ENCODE measurements around the gene MFSD6.
"Not testable (repeated sequence)": the region's sequence is repeated elsewhere in the genome, so short reads cannot be mapped to it uniquely, and the experiment has no call there.

MFSD6 gene

DNA sequence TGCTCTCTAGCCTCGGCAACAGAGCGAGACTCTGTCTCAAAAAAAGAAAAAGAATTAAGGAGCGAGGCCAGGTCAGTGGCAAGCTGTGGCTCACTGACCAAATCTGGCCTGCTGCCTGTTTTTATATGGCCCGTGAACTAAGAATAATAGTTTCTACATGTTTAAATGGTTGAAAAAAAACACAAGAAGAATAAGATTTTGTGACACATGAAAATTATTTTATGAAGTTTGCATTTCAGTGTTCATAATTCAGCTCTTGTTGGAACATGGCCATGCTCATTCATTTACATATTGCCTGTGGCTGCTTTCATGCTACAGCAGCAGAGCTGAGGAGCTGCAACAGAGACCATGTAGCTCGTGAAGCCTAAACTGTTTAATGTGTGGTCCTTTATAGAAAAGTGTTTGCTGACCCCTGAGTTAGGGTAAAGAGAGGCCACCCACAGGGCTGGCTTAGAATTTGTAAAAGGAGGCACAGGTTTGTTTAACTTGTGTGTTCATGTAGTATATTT lies 59.5 kb downstream of the MFSD6 start:
- DNase-seq: no peak

DNA sequence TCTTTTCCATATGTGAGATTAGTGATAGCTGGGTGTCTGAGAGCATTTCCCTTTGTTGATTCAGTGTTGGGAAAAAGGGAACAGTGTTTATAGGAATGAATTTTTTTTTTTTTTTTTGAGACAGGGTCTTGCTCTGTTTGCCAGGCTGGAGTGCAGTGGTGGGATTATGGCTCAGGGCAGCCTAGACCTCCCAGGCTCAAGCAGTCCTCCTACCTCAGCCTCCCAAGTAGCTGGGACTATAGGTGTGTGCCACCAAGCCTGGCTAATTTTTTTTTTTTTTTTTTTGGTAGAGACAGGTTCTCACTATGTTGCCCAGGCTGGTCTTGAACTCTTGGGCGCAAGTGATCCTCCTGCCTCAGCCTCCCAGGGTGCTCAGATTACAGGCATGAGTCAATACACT lies 60.2 kb downstream of the MFSD6 start:
- DNase-seq: not testable (repeated sequence)

DNA sequence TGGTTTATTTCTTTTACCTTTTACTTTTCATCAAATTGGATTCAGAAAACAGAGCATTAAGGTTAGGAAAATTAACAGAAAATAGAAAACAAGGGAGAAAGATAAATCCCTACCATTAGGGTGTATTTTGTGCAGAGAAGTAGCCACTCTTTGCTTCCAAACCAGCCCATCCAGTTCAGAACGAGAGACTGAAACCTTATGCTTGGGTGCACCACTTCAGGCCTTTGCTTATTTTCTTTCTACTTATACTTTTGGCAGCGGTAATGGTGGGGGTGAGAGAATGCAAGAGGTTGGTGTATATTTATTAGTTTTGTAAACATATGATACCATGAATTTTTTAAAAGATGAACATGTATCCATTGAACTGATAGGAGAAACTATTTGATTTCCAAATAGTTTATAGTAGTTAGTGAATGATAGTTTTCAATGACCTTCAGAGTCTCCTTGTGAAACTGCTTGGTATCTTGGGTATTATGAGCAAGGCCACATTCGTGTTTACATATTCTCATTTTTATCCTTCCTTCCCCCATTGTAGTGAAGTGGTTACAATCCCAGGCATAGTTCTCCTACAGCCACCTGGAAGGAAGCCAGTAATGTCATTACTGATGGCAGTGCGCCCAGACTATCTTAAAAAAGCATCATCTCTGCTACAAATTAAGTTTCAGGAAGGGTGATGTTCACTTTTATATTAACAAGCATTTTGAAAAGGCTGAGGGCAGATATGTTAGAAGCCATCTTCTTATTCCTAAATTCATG lies 60.8 kb downstream of the MFSD6 start:
- DNase-seq: peak in 1 of 2 experiments; percentile 76

DNA sequence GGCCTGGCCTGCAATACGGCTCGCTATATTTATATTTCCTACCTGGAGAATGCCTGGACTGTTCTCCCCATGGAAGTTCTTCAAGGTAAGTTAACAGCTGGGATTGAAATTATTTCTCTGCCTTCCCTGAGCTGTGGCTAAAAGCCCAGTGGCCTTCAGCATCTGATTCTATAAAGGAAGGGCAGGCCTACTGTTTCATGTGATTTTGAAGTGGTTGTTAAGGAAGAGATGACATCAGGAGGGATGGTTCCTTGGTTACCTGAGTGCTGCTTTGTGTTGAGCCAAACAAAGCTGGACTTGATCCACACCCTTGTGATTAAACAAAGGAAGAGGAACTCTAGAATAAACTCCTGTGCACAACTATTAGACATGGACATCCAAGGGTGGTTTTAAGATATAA lies 61.6 kb downstream of the MFSD6 start:
- peak in 1 of 2 experiments; percentile 55 for DNase-seq

DNA sequence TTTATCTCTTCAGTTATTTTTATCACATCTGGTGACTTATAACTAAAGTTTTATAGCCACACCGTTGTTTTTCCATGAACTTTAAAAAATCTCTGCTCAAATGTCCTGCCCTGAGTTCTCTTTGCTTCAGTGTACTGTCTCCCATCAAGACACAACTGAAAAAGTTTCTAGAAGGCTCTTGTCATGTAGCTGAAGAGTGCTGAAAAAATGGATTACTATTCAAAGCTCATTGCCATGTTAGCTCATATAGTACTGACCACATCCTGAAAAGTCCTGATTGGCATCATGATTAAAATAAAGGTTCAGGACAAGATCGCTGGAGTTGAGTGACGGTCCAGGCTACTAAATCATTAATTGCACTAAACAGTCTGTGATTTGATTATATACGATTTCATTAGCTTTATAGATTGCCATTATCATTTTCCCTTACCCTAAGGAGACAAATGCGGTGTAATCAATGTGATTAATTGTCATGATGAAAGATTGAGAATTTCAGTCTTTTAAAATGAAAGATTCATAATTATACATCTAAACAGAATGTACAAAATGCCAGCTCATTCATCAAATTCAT lies 62.2 kb downstream of the MFSD6 start:
- DNase-seq: no peak

DNA sequence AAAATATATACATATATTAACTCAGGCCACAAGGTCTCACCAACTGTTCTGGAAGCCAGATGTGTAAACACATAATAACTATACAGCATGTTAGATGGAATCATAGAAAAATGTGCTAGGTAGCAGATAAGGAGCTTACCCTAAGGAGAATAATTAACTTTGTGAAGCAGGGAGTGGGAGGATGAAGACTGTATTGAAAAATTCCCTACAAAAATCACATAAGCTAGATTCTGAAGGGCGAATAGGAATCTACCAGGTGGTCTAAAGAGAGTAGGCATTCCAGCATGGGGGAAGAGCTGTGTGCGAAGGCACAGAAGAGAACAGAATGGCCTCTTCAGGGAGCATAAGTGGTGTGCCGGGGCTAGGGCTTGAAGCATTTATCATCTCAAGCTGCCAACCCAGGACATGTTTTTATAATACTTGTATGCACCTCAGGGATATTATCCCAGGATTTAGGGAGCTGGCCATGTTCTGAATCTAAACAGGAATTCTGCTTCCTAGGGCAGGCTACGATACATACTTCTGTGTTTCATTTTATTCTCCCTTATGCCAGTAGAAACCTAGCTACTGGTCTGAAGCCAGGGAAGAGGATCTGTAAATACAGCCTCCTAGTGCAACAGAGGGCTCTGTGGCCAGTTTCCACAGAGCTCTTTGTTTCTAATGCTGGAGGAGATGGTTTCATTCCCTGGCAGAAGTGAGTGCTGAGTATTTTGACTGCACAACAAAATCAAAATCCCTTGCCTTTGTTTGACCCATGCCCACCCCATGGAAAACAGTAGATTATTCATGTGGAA lies 69.7 kb downstream of the MFSD6 start:
- DNase-seq: no peak

DNA sequence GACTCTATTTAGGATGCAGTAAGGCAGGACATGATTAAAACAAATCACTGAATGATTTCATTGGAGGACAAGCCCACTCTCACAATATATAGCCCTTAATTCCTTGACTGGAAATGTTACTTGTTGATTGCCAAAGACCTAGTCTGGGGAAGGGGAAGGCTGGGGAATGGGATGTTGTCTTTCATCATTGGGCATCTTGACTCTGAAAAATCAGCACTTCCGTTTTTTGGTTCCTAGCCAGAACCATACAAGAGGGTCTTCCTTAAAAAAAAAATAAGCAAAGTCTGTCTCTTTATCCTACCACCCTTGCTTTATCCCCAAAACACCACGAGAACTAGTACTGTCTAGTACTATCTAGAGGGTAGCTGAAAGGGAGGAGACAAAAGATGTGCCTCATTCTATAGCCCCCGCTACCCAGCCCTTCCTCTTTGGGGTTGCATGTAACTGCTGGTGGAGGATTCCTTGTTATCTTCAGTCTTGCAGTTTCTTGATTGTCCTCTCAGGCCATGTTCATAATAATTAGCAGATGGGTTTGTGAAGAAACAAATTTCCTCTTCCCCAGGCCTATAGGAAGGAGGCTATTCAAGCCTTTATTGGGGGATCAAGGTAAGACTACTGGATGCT lies 70.5 kb downstream of the MFSD6 start:
- DNase-seq: no peak

DNA sequence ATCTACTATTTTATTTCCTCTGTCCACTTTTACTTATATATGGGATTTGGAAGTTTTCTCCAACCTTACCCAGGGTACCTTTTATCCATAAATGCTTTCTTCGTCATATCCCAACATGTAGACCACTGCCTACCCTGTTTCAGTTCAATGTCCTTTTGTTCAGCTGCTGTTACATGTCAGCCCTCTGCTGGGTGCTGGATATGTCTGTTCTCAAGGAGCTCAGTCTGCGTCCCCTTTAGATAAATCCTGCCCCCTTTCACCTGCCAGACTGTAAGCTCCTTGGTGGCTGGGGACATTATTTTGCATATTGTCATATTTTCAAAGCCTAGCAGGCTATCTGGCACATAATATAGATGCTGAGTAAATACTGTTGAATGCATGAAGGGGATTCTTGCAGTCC lies 73.2 kb downstream of the MFSD6 start:
- no peak for DNase-seq

DNA sequence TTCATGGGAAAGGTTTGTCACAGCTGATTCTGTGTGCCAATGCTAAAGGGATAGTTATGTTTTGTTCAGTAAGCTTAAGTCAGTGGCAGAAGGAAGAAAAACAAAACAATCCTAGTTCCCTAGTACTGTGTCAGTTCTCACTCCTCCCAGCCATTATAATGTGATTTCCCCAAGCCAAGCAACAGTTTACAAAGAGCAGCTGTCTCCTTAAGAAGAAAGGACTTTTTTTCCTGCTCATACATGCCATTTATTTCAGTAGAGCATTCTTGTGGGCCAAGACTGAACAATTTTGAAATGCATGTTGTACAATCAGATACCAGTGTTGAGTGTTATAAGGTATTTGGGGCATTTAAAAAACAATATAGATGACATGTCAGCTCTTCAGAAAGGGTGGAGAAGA lies 74.3 kb downstream of the MFSD6 start:
- DNase-seq: no peak

DNA sequence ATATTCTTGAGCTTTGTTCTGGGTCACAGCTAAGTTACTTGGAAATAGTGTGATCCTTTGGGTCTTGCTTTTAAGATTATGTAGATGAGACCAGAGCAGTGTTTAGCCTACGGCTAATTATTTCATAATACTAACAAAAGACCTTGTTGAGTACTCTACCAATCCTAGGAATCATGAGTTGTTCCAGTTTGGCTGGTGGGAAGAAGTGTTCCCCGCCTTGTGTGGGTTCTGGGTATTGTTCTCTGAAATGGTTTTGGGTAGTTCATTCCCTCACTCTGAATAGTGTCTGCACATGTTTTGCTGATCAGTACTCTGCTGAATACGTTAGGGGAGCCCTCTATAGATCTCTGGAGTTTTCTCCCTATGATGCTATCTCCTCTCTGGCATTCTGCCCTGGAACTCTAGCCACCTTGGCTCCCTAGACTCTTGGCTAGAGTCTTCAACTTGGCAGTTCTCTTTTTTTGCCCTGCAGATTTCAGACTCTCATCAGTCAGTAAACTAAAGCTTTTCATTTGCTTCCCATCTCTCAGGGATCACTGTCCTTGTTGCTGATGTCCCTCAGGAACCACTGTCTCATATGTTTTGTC lies 78.0 kb downstream of the MFSD6 start:
- DNase-seq: no peak

DNA sequence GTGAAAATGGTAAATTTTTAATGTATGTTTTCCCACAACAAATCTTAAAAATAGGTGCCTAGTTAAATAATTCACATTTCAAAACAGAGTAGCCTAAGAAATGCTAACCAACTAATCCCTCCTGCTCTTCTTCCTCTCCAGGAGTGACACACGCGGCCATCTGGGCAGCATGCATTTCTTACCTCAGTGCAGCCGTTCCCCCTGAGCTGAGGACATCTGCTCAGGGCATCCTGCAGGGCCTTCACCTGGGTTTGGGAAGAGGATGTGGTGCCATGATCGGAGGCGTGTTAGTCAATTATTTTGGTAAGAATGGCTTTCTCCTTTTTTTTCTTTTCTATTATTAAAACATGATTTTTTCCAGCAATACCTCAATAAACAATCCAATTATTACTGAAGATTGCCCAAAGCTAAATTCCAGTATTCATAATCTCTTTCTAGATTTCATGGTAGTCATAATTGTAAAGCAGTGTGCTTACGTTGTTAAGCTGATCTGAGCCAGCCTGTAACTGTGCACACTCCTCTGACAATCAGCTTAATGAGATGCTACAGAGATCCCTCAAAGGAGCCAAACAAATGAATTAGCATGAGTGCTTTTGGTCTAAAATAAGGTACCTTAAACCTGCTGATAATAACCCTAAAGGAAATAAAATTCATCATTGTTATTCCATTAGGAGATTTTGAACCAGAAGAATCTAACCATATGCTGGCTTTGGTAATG lies 80.5 kb downstream of the MFSD6 start:
- DNase-seq: no peak

DNA sequence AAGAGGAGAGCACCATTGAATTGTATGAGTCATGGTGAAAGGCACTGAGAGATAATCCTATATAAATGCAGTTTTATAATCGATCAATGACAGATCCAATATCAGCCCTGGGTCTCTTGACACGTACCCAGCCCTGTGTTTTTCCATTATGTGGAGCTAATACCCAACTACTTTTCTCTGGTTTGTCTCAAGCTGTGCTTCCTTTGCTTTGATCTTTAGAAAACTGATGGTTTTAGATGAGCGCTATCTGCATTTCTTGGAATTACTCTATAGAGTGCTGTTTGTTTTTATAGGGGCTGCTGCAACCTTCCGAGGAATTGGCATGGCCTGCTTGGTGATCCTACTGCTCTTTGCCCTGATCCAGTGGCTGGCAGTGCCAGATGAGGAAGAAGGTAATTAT lies 81.3 kb downstream of the MFSD6 start:
- DNase-seq: no peak

DNA sequence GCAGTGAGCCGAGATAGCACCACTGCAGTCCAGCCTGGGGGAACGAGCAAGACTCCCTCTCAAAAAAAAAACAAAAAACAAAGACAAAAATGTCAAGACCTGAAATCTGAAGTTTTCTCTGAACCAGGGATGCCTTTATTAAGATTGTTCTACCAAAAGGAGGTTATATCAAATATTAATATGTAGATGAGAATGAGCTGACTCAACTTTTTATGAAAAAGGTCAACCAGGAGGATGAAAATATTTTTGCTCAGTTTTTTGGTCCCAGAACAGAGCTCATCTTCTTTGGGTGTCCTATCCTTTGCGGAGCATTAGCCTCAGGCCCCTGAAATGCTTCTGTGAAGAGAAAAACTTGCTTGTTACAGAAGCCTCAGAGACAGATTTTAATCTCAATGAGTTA lies 82.3 kb downstream of the MFSD6 start:
- DNase-seq: no peak

DNA sequence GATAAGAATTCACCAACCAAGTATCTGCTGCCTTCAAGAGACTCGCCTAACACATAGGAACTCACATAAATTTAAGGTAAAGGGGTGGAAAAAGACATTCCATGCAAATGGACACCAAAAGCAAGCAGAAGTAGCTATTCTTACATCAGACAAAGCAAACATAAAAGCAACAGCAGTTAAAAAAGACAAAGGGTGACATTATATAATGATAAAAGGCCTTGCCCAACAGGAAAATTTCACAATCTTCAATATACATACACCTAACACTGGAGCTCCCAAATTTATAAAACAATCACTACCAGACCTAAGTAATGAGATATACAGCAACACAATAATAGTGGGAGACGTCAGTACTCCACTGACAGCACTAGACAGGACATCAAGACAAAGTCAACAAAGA lies 84.9 kb downstream of the MFSD6 start:
- DNase-seq: no peak

DNA sequence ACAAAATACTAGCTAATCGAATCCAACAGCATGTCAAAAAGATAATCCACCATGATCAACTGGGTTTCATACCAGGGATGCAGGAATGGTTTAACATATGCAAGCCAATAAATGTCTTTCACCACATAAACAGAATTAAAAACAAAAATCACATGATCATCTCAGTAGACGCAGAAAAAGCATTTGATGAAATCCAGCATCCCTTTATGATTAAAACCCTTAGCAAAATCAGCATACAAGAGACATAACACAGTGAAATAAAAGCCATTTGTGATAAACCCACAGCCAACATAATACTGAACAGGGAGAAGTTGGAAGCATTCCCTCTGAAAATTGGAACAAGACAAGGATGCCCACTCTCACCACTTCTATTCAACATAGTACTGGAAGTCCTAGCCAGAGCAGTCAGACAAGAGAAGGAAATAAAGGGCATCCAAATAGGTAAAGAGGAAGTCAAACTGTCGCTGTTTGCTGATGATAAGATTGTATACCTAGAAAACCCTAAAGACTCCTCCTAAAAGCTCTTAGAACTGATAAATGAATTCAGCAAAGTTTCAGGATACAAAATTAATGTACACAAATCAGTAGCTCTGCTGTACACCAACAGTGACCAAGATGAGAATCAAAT lies 86.6 kb downstream of the MFSD6 start:
- DNase-seq: not testable (repeated sequence)

DNA sequence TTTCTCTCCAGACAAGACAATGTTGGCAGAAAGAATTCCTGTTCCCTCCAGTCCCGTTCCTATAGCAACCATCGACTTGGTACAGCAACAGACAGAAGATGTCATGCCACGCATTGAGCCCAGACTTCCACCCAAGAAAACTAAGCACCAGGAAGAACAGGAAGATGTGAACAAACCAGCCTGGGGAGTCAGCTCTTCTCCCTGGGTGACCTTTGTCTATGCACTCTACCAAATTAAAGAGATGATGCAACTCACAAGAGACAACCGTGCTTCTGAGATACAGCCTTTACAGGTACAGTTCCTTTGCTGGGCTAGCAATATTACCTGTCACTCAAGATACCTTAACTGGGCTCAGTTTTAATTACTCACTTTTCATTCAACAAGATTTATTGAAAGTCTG lies 89.3 kb downstream of the MFSD6 start:
- no peak for DNase-seq

DNA sequence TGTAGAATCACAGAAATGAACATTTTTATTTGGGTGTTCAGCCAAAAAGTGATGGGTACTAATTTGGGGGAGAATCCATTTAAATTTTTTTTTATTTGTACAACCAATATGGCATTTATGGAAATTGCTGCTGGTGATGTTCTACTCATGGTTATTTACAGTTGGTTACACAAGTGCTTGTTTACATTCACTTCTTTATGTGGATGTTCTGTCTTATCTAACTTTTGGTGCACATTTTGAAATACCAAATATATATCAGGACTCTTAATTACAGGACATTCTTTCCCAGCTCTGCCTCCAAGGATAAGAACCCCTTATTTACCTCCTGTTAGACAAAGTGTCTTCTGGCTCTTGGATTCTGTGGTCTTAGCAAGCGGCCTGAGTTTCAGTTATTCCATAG lies 91.1 kb downstream of the MFSD6 start:
- no peak for DNase-seq

DNA sequence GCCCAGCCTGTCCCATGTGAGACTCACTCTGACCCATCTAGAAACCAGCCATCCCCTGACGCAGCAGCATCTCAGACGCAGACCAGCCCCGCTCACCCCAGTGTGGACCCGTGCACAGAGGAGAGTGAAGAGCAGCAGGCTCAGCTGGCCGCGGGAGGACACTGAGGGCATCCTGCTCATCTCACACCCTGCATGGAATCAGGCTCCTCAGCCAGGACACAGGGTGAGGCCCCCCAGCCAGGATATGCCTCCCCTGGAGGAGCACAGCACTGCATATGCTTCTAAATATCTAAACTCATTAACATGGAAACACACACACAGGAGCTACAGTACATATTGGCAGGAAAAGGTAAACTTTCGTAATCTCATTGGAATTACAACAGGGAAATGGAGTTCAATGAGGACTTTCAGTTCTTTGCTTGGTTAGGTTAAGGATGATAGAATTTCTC lies 91.9 kb downstream of the MFSD6 start:
- no peak for DNase-seq

DNA sequence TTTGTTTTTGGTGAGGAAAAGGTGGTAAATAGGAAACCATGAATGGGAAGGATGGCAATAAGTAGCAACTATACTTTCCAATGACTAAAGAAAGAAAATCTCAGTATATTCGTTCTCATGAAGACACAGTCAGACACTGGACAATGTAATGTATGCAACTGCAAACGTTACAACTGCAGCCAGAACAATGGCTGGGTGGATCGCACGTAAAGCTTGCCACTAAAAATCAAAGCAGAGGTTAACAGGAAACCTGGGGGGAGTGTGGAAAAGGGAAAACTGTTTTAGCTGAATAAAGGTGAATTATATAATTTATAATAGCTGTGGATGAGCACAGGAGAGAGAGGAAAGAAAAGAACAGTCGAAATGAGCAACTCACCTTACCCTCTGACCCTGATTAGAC lies 93.1 kb downstream of the MFSD6 start:
- DNase-seq: no peak

DNA sequence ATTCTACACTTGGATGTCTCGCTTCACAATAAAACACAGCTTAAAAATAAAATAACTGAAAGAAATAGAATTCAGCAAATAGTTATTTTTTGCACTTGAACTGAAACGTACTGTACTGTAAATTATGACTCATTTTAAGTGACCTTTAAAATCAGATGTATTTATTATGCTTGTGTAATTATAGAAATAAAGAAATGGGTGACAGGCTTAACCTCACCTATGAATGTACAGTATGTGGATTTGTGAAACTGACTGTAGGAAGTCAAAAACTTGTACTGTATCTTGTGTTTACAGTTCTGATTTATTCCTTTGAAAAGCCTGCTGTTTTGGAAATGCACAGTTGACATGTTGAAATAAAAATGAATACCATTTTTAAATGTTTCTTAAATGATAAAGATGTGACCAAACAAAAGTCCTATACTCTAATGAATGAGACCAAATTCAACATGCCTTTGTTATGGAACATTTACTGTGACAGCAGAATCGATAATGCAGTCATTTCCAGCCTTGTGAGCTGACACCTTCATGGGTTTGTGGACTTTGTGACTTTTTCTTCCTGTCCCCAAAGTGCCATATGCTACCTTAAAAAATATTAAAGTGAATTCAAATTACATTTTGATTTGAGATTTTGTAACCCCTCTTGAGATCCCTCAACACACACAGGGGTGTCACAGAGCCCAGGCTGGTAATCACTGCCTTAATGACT lies 93.7 kb downstream of the MFSD6 start:
- no peak for DNase-seq

DNA sequence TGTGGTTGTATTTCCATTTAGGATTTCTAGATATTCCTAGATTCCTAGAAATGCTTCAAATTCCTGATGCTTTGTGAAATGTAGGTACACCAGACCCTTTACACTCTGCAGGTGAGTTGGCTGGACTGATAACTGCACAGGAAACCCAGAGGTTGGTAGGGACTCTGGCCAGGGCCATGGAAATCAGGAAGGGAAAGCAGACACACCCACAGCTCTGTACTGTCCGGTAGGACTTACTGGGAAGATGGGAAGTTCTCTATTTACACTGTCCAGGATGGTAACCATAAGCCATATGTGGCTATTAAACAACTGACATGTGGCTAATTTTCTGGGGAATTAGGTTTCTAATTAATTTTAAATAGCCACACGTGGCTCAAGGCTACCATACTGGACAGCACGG lies 94.9 kb downstream of the MFSD6 start:
- no peak for DNase-seq
